UCSD-AML1 (cell line): Measurements from ENCODE around the gene TLE6.
A peak's percentile ranks its signal among the peaks of the same experiment; 100 is the strongest.
"Not testable (repeated sequence)": the region's sequence is repeated elsewhere in the genome, so short reads cannot be mapped to it uniquely, and the experiment has no call there.

Experiments used
- DNase-seq: peaks from one replicate; lab custom pipeline; 2025; ENCODE audit not compliant: unreplicated experiment; lab: John Stamatoyannopoulos, UW

The TLE6 gene

DNA sequence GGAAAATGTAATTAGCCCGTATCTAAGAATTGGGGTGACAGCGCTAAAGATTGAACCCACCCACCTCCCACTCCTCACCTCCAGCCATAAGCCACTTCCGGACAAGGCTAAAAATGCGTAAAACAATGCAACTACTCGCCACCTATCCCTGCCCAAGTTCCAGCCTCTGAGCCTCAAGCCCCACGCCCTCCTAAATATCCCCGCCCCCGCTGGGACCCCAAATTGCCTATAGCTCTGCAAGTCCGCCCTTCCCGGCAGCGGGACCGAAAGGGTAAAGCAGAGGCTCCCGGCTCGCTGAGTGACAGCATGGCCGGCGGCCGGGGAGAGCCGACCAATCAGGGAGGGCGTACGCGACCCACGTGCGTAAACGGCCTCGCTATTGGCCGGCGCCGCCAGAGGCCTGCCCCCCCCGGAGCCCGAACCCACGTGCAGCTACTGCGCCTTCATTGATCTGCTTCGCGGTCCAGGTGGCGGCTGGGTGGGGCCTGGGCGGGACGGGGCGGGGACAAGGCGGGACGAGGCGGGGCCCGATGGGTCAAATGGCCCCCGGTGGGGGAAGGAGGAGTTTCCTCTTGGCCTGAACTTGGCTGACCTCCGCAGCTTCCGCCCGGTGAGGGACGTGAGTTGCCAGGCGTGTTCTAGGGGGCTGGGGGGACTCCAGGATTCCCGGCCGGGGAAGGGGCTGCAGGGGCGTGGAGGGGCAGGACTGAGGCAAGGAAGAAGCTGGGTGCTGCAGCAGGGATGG, at the start of gene TLE6:
TSS of gene TLE6 (plus strand) at position 564 of the 745 bp plus-strand sequence. CDS start 670 bp downstream, outside the sequence.
- peak; percentile 96 for DNase-seq

DNA sequence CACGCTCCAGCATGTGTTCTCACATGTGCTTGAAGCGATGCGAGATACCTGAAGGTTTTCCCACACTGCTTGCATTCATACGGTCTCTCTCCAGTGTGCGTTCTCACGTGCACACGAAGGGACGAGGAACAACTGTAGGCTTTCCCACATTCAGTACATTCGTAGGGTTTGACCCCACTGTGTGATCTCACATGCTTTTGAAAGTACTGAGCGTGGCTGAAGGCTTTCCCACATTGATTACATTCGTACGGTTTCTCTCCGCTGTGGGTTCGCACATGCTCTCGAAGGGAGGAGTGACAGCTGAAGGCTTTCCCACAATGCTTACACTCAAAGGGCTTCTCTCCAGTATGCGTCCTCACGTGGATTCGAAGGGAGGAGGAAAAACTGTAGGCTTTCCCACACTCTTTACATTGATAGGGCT, 43.9 kb upstream of the TLE6 start:
- no peak for DNase-seq

DNA sequence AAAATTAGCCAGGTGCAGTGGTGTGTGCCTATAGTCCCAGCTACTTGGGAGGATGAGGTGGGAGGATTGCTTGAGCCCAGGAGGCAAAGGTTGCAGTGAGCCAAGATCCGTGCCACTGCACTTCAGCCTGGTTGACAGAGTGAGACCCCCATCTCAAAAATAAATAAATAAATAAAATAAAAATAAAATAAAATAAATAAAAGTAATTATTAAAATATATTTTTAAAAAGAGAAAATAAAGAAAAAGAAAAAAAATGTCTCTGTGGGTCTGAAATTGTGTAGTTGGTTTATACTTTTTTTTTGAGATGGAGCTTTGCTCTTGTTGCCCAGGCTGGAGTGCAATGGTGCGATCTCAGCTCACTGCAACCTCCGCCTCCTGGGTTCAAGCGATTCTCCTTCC, 41.5 kb upstream of the TLE6 start:
- DNase-seq: not testable (repeated sequence)

DNA sequence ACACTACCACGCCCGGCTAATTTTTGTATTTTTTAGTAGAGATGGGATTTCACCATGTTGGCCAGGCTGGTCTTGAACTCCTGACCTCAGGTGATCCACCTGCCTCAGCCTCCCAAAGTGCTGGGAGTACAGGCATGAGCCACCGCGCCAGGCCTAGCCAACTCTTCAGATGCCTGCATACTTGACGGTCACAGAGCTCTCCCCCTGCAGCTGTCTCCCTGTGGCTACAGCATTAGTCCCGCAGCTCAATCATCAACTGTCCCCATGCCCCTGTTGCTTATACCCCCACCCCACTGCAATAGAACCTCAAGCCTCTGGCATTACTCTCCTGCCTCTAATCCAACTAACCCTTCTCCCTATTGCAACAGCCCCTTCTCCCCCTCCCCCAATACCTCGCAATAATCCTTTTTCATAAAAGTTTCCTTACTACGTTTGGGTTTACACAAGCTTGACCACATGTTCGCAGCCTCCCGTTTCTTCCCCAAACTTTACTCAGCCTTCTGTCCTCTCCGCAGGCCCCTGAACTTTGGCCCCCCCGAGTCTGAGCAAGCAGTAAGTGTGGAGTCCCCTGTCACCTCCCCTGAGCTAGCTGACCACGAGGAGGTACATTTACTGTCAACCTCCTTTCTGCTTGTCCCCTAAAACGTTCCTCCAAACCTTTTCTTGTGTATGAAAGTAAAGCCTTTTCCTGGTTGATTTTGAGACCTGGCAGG, 34.3 kb upstream of the TLE6 start:
- DNase-seq: no peak

DNA sequence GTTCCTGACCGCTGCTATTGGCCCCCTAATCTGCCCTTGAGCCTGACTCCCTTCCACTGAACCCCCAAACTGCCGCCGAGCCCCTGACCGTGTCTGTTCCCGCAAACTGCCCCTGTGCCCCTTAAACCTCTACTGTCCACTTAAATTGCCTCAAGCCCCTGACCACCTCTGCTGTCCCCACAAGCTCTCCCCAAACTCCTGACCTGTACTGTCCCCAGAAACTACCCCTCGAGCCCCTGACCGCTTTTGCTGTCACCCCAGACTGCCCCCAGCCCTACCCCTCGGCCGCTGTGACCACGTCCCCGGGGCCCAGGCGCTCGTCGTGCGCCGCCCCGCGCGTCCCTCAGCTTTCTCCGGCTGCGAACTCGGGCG, 33.0 kb upstream of the TLE6 start:
- DNase-seq: no peak

DNA sequence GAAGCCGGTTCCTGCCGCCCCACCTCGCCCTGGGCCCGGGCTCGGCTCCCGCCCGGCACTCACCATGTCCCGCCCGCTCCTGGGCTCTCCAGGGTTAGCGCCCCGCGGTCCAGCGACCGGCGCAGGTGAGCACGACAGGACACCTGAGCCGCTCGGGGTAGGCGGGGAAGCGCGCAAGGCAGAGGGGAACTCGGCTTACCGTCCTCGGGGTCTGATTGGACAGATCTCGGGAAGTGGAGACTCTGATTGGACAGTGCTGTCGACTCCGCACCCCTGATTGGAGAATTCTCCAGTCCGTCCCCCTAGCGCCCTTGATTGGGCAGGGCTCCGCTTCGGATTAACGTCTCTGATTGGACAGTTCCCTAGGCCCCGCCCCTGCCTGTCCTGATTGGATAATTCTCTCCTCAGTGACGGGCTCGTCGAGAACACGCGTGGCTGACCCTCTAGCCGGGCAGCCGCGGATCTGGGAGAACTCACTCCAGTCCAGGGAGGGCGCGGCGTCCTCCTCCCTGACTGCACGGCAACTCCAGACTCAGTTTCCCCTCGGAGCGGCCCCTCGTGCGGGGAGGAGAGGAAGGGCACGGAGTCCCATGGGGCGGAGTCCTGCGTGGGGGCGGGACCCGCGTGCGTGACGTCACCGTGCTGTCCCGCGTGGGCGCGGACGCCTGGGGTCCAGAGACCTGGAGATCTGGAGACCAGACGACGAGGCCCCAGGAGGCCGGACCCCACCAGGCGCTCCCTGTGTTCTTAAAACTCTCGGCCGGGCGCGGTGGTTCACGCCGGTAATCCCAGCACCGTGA, 32.4 kb upstream of the TLE6 start, which contains the start of gene ZNF77:
TSS of gene ZNF77 (minus strand) at position 197 of the 800 bp plus-strand sequence. CDS start at position 66, 131 bp downstream.
- DNase-seq: peak; percentile 97

DNA sequence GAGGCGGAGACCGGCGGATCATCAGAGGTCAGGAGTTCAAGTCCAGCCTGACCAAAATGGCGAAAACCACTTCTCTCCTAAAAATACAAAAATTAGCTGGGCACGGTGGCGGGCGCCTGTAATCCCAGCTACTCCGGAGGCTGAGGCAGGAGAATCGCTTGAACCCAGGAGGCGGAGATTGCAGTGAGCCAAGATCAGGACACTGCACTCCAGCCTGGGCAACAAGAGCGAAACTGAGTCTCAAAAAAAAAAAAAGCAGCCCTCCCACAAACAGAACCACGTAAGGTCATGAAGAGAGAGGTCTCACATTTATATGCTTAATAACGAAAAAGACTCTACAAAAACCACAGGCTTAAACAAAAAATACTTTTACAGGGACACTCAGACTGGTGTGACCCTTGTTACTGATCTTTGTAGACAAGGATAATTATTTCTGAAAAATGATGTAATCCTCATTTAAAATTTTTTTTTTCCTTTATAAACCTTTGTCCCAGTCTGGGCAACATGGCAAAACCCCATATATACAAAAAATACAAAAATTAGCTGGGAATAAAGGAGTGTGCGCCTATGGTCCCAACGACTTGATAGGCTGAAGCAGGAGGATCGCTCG, 31.7 kb upstream of the TLE6 start:
- DNase-seq: no peak

DNA sequence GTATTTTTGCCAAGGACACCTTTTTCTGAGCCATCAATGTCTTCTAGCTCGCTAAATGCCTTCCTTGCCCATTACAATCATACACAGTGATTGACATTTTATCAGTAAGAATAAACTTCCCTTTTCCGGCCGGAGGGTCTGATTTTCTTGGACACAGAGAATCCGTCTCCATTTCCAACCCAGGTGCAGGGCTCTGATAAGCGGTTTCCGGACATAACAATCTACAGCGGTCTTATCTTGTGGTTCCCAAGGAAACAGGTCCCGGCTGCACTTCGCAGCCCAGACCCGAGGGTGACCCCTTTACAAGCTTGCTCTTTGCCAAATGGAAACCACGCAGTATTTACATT, 27.5 kb upstream of the TLE6 start:
- peak; percentile 86 for DNase-seq

- DNase-seq: peak; percentile 99
Observed at GRCh38 chr19:2950286-2951124, 26.9 kb upstream of the TLE6 start.

DNA sequence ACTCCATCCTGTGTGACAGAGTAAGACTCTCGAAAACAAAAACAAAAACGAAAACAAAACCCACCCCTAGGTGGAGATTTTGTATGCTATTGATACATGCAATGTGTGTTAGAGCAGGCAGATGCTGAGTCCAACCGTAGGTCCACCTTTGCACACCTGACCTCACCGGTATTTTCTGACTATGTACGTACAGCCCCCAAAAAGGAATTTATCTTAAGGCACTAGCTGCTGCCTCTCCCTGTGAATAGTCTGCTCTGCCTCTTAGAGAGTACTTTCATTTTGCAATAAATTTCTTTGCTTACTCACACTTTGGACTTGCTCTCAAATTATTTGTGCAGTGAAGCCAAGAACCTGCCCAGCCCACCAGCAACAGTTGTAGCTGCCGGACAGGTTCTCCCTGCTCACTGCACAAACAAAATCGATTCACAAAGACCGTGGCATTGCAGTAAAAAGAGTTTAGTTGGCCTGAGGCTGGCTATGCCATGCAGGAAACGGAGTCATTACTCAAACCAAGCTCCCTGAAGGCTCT, 24.3 kb upstream of the TLE6 start:
- no peak for DNase-seq

DNA sequence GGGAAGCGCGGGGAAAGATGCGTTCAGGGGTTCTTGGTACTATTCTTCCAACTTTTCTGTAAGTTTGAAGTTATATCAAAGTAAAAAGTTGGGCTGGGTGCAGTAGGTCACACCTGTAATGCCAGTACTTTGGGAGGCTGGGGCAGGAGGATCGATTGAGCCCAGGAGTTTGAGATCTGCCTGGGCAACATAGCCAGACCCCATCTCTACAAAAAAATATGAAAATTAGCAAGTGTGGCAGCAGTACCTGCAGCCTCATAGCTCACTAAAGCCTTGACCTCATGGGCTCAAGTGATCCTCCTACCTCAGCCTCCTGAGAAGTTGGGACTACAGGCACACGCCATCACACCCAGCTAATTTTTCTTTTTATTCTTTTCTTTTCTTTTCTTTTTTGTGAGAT, 20.2 kb upstream of the TLE6 start:
- no peak for DNase-seq

GRCh38 chr19:2960120-2960519, 17.2 kb upstream of the TLE6 start:
- no peak for DNase-seq

- DNase-seq: no peak
Observed at GRCh38 chr19:2962018-2962670, 15.2 kb upstream of the TLE6 start.

- DNase-seq: no peak
Observed at GRCh38 chr19:2963122-2963521, 14.2 kb upstream of the TLE6 start.

DNA sequence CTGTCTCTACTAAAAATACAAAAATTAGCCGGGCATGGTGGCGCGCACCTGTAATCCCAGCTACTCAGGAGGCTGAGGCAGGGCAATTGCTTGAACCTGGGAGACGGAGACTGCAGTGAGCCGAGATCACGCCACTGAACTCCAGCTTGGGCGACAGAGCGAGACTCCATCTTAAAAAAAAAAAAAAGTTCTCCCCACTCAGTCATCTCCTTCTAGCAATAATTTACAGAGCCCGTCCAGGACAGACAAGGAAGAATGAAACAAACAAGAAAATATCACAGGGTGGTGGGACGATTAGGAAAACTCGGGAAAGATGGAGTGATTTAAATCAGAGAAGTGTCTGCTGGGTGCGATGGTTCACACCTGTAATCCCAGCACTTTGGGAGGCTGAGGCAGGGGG, 13.7 kb upstream of the TLE6 start:
- not testable (repeated sequence) for DNase-seq

GRCh38 chr19:2964874-2965273, 12.5 kb upstream of the TLE6 start:
- no peak for DNase-seq

- DNase-seq: no peak
Observed at GRCh38 chr19:2967972-2968371, 9.4 kb upstream of the TLE6 start.

DNA sequence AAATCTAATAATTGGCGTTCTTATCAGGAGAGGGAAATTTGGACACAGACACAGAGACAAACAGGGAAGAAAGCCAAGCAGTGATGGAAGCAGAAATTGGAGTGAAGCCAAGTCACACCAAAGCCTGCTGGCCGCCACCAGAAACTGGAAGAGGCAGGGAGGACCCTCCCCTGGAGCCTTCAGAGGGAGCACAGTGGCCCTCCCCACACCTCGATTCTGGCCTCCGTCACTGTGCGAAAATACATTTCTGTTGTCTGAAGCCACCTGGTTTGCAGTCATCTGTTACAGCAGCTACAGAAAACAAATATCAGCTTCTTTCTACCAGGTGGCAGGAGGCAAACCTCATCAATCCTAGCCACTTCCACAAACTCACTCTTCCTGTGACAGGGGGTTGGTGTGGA, 8.3 kb upstream of the TLE6 start:
- DNase-seq: no peak

DNA sequence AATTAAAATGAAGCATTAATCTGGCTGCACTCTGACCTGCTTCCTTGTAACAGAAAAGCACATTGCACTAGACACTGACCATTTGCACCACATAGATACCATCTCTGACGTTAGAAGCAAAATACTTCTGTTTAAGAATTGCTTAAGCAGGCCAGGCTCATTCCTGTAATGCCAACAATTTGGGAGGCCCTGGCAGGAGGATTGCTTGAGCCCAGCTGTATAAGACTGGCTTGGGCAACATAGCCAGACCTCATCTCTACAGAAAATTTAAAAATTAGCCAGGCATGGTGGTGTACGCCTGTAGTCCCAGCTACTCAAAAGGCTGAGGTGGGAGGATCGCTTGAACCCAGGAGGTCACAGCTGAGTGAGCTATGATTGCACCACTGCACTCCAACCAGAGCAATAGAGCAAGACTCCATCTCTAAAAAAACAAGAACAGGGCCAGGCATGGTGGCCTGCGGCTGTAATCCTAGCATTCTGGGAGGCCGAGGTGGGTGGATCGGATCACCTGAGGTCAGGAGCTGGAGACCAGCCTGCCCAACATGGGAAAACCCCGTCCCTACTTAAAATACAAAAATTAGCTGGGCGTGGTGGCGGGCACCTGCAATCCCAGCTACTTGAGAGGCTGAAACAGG, 7.0 kb upstream of the TLE6 start:
- DNase-seq: no peak
